ENCODE measurements around the gene SOX2. TPM values are rescaled to one million over a fixed set of nuclear protein-coding genes. Genes with fewer than 3 reads are reported as not detected.

Gene SOX2
- total and polyA plus RNA-seq, 2 of the 13 experiments (the other 11 are each of a cell fraction or from before 2014, with no cell fraction given): not detected

- in situ Hi-C loops (cut with HindIII; ENCODE audit: extremely low pct_ligation_motif_present, low pct_unique_long_range_greater_than_20kb): no loop called here
Observed at GRCh38 chr3:181756645-181757297, 45.0 kb downstream of the SOX2 start.

More at GRCh38 chr3:181756645-181757297, 45.0 kb downstream of the SOX2 start:
- Histone ChIP-seq H3K36me3 (replicated peaks in 1 of 2; ENCODE audit: control insufficient read depth in 1 of 2, insufficient read depth in 2 of 2, low read length in 2 of 2) (no peaks in the 10 kb centered on the region), H3K4me3 (replicated peaks in 1 of 3; ENCODE audit: insufficient read depth in 1 of 3, low read depth in 2 of 3, low read length in 3 of 3) (no peak overlapping the region), H3K79me2 (ENCODE audit: insufficient read depth, low read length) (no peaks in the 10 kb centered on the region), H3K9me3 (ENCODE audit: low read length) (no peaks in the 10 kb centered on the region), H3K27ac (ENCODE audit: extremely low read length, insufficient read depth, low read length) (no peak overlapping the region), H3K4me2 (ENCODE audit: low read depth, low read length) (no peak overlapping the region), H4K20me1 (ENCODE audit: insufficient read depth, low read length) (no peaks in the 10 kb centered on the region), H3K4me1 (ENCODE audit: insufficient read depth, low read length) (no peaks in the 10 kb centered on the region), H3K9ac (ENCODE audit: insufficient read depth, low read depth, low read length) (no peak overlapping the region), H3K27me3 (ENCODE audit: control insufficient read depth in 1 of 2, insufficient read depth in 2 of 2, low read length in 2 of 2) (no peaks in the 10 kb centered on the region), H2AFZ (ENCODE audit: low read length) (no peak overlapping the region)
- no peak for FAIRE-seq
- ChIA-PET POLR2A (no interaction called here), CTCF (ENCODE audit: low intra/inter-chr PET ratio, low total read pairs) (no interaction called here)
- BruUV-seq (replicated peaks): no TSS peak
- 19% methylated on average over 2 of the region's 3 CpGs for WGBS (ENCODE audit: low lambda C conversion rate)
- no peak for ATAC-seq
- intact Hi-C loops (cut with micrococcal nuclease; ENCODE audit: unreplicated experiment): no loop called here
- DNase-seq (ENCODE audit: low spot score): no peak
- TF ChIP-seq THYN1 (CRISPR knock-in tag; IDR thresholded peaks at IDR 0.05; ENCODE audit: borderline replicate concordance, low read depth) (no peak), ZNF574 (CRISPR knock-in tag; IDR thresholded peaks at IDR 0.05) (no peak), HNRNPK (IDR thresholded peaks at IDR 0.05; ENCODE audit: low read depth, low read length, poor library complexity, severe bottlenecking) (no peak), ZNF564 (CRISPR knock-in tag; IDR thresholded peaks at IDR 0.05) (no peak)
- TF ChIP-seq, protein P1, sequence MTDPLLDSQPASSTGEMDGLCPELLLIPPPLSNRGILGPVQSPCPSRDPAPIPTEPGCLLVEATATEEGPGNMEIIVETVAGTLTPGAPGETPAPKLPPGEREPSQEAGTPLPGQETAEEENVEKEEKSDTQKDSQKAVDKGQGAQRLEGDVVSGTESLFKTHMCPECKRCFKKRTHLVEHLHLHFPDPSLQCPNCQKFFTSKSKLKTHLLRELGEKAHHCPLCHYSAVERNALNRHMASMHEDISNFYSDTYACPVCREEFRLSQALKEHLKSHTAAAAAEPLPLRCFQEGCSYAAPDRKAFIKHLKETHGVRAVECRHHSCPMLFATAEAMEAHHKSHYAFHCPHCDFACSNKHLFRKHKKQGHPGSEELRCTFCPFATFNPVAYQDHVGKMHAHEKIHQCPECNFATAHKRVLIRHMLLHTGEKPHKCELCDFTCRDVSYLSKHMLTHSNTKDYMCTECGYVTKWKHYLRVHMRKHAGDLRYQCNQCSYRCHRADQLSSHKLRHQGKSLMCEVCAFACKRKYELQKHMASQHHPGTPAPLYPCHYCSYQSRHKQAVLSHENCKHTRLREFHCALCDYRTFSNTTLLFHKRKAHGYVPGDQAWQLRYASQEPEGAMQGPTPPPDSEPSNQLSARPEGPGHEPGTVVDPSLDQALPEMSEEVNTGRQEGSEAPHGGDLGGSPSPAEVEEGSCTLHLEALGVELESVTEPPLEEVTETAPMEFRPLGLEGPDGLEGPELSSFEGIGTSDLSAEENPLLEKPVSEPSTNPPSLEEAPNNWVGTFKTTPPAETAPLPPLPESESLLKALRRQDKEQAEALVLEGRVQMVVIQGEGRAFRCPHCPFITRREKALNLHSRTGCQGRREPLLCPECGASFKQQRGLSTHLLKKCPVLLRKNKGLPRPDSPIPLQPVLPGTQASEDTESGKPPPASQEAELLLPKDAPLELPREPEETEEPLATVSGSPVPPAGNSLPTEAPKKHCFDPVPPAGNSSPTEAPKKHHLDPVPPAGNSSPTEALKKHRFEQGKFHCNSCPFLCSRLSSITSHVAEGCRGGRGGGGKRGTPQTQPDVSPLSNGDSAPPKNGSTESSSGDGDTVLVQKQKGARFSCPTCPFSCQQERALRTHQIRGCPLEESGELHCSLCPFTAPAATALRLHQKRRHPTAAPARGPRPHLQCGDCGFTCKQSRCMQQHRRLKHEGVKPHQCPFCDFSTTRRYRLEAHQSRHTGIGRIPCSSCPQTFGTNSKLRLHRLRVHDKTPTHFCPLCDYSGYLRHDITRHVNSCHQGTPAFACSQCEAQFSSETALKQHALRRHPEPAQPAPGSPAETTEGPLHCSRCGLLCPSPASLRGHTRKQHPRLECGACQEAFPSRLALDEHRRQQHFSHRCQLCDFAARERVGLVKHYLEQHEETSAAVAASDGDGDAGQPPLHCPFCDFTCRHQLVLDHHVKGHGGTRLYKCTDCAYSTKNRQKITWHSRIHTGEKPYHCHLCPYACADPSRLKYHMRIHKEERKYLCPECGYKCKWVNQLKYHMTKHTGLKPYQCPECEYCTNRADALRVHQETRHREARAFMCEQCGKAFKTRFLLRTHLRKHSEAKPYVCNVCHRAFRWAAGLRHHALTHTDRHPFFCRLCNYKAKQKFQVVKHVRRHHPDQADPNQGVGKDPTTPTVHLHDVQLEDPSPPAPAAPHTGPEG (CRISPR knock-in tag; IDR thresholded peaks at IDR 0.05): no peak
